Liver (tissue), 3 donors: Measurements from ENCODE around the gene KCTD19.

Experiments used
- CTCF ChIP-seq: fragments of 150-350 bp; IDR thresholded peaks from 2 replicates; pipeline ENCODE4 v1.5.1; 2017; ENCODE audit warnings: improper control_type of control experiment, low read depth, low read length; ENCODE audit not compliant: missing input control
- EGR1 ChIP-seq, 2 donors: IDR thresholded peaks; 2 replicates each; pipeline ENCODE4 v1.6.1; 2016 to 2018; ENCODE audit warnings: antibody characterized with exemption in 2 of 2, low read depth in 2 of 2
- GABPA ChIP-seq, 2 donors: IDR thresholded peaks in 1 of 2; conservative IDR thresholded peaks in 1 of 2; 2 replicates each; pipeline ENCODE4 v1.6.1; 2016; ENCODE audit warnings: antibody characterized with exemption in 2 of 2, mild to moderate bottlenecking in 1 of 2, moderate library complexity in 1 of 2
- JUND ChIP-seq, 2 donors: IDR thresholded peaks; 2 replicates each; pipeline ENCODE4 v1.6.1; 2016; ENCODE audit warnings: antibody characterized with exemption in 2 of 2
- RAD21 ChIP-seq, 2 donors: IDR thresholded peaks; 2 replicates each; pipeline ENCODE4 v1.6.1; 2016; ENCODE audit warnings: antibody characterized with exemption in 2 of 2, mild to moderate bottlenecking in 2 of 2
- RXRA ChIP-seq, 2 donors: IDR thresholded peaks; 2 replicates each; pipeline ENCODE4 v1.6.1; 2017 to 2018; ENCODE audit warnings: antibody characterized with exemption in 2 of 2, mild to moderate bottlenecking in 1 of 2
- TF ChIP-seq, protein P1 (sequence below): IDR thresholded peaks from 2 replicates; pipeline ENCODE4 v1.6.1; 2016; ENCODE audit warnings: antibody characterized with exemption, mild to moderate bottlenecking
- TF ChIP-seq, protein P2 (sequence below): IDR thresholded peaks from 2 replicates; pipeline ENCODE4 v1.6.1; 2016; ENCODE audit warnings: antibody characterized with exemption
- donor health status: healthy.
- donor health status: healthy.

GRCh38 chr16:67240506-67240905 lies 86.0 kb downstream of the KCTD19 start:
- TF ChIP-seq CTCF: no peak
- no peak for TF ChIP-seq EGR1 (IDR thresholded peaks at IDR 0.05; ENCODE audit: low read depth in 2 of 2)
- TF ChIP-seq, protein P1, sequence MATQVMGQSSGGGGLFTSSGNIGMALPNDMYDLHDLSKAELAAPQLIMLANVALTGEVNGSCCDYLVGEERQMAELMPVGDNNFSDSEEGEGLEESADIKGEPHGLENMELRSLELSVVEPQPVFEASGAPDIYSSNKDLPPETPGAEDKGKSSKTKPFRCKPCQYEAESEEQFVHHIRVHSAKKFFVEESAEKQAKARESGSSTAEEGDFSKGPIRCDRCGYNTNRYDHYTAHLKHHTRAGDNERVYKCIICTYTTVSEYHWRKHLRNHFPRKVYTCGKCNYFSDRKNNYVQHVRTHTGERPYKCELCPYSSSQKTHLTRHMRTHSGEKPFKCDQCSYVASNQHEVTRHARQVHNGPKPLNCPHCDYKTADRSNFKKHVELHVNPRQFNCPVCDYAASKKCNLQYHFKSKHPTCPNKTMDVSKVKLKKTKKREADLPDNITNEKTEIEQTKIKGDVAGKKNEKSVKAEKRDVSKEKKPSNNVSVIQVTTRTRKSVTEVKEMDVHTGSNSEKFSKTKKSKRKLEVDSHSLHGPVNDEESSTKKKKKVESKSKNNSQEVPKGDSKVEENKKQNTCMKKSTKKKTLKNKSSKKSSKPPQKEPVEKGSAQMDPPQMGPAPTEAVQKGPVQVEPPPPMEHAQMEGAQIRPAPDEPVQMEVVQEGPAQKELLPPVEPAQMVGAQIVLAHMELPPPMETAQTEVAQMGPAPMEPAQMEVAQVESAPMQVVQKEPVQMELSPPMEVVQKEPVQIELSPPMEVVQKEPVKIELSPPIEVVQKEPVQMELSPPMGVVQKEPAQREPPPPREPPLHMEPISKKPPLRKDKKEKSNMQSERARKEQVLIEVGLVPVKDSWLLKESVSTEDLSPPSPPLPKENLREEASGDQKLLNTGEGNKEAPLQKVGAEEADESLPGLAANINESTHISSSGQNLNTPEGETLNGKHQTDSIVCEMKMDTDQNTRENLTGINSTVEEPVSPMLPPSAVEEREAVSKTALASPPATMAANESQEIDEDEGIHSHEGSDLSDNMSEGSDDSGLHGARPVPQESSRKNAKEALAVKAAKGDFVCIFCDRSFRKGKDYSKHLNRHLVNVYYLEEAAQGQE: no peak
- TF ChIP-seq JUND (IDR thresholded peaks at IDR 0.05): no peak
- no peak for TF ChIP-seq RAD21 (IDR thresholded peaks at IDR 0.05)
- TF ChIP-seq, protein P2, sequence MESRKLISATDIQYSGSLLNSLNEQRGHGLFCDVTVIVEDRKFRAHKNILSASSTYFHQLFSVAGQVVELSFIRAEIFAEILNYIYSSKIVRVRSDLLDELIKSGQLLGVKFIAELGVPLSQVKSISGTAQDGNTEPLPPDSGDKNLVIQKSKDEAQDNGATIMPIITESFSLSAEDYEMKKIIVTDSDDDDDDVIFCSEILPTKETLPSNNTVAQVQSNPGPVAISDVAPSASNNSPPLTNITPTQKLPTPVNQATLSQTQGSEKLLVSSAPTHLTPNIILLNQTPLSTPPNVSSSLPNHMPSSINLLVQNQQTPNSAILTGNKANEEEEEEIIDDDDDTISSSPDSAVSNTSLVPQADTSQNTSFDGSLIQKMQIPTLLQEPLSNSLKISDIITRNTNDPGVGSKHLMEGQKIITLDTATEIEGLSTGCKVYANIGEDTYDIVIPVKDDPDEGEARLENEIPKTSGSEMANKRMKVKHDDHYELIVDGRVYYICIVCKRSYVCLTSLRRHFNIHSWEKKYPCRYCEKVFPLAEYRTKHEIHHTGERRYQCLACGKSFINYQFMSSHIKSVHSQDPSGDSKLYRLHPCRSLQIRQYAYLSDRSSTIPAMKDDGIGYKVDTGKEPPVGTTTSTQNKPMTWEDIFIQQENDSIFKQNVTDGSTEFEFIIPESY: no peak
- TF ChIP-seq RXRA (IDR thresholded peaks at IDR 0.05): no peak
- no peak for TF ChIP-seq GABPA (IDR thresholded peaks at IDR 0.05 in 1 of 2, conservative IDR thresholded peaks at IDR 0.05 in 1 of 2)
